Small intestine (tissue), 7 donors: ENCODE results near the gene ARHGEF16. TPM values are rescaled to one million over a fixed set of nuclear protein-coding genes. Genes with fewer than 3 reads are reported as not detected.

Experiments
- DNase-seq, 2 donors: peaks; one replicate each; pipeline versions ENCODE4 v3.0.0 to v3.0.0-alpha.2; 2013
- FAIRE-seq: peaks from 2 replicates; lab custom pipeline; 2012; peaks lifted over from hg19 to GRCh38; lab: Jason Lieb, UNC
- H3K27ac ChIP-seq, 3 donors: one replicate each; pipeline ENCODE4 v1.5.1; 2013; ENCODE audit warnings: low read length in 2 of 3, mild to moderate bottlenecking in 2 of 3, control low read depth in 1 of 3, inconsistent platforms in 1 of 3, low read depth in 1 of 3, moderate library complexity in 1 of 3
- H3K27me3 ChIP-seq, 3 donors: one replicate each; pipeline ENCODE4 v1.6.1; 2013; ENCODE audit warnings: low read length in 3 of 3, inconsistent platforms in 1 of 3; ENCODE audit not compliant: control insufficient read depth in 3 of 3, insufficient read depth in 3 of 3
- H3K36me3 ChIP-seq, 3 donors: one replicate each; pipeline ENCODE4 v1.6.1; 2013; ENCODE audit warnings: low read length in 3 of 3, inconsistent platforms in 1 of 3, low read depth in 1 of 3, mild to moderate bottlenecking in 1 of 3, moderate library complexity in 1 of 3; ENCODE audit not compliant: control insufficient read depth in 3 of 3, insufficient read depth in 2 of 3
- H3K4me1 ChIP-seq, 3 donors: one replicate each; pipeline ENCODE4 v1.6.1; 2013; ENCODE audit warnings: low read length in 2 of 3, inconsistent platforms in 1 of 3, low read depth in 1 of 3, mild to moderate bottlenecking in 1 of 3, moderate library complexity in 1 of 3; ENCODE audit not compliant: control insufficient read depth in 3 of 3, insufficient read depth in 2 of 3
- H3K4me3 ChIP-seq, 3 donors: one replicate each; pipeline ENCODE4 v1.5.1; 2013; ENCODE audit warnings: low read length in 3 of 3, control low read depth in 1 of 3, inconsistent platforms in 1 of 3, low read depth in 1 of 3, mild to moderate bottlenecking in 1 of 3, moderate library complexity in 1 of 3
- H3K9me3 ChIP-seq, 2 donors: one replicate each; pipeline ENCODE4 v1.6.1; 2013; ENCODE audit warnings: low read depth in 1 of 2, low read length in 1 of 2; ENCODE audit not compliant: control insufficient read depth in 2 of 2, insufficient read depth in 1 of 2
- WGBS, 3 donors: extraction: QIAGEN DNeasy Blood & Tissue Kit; methylation state at CpG; one replicate each; pipeline ENCODE4 v1.1.7; 2013; 5-methylcytosine and 5-hydroxymethylcytosine counted together
- polyA plus RNA-seq, 4 donors: library from polyadenylated mRNA; stranded (reverse) in 3 of 4; unstranded in 1 of 4; fragments of 200-250 nt in 3 of 4; fragments of 120-200 nt in 1 of 4; gene quantifications; one replicate each; pipeline versions ENCODE4 v1.2.1 to v1.2.3, GENCODE V29; 2013
- donor health status: healthy with polysubstance abuse.
- donor health status: control.
- donor health status: control.
- donor health status: Bipolar disorder and iron deficiency.
- donor health status: healthy.

The ARHGEF16 gene
- polyA plus RNA-seq, 4 donors: 31.0 to 121 (median 83.7) TPM

DNA sequence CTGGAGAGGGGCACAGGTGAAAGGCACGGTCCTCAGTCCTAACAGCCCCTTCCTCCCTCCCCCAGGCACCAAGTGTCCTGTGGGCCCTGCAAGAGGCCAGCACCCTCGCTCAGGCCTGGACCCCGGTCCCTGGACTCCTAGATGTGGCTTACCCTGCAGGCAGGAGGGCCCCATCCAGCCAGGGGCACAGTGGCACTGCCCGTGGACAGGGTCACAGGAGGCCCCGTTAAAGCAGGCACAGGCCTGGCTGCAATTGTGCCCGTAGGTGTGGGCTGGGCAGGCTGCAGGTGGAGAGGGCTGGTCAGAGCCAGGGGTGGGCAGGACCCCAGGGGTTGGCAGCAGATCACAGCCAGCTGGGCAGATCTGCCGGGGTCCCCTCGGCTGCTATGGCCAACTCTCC, 44.5 kb downstream of the ARHGEF16 start:
- FAIRE-seq: no peak
- H3K4me3 ChIP-seq: no peak overlapping the region
- H3K27ac ChIP-seq: no peak overlapping the region
- no peaks in the 10 kb centered on the region for H3K9me3 ChIP-seq
- DNase-seq: no peak
- no peaks in the 10 kb centered on the region for H3K27me3 ChIP-seq
- H3K36me3 ChIP-seq: no peaks in the 10 kb centered on the region
- H3K4me1 ChIP-seq: no peaks in the 10 kb centered on the region
- 64 to 83% (median 75%) methylated on average over 6 to 8 of the region's 8 CpGs for WGBS, 3 donors

- Histone ChIP-seq H3K9me3 (no peaks in the 10 kb centered on the region), H3K36me3 (no peaks in the 10 kb centered on the region), H3K4me1 (no peaks in the 10 kb centered on the region), H3K27me3 (no peaks in the 10 kb centered on the region), H3K27ac (no peak overlapping the region), H3K4me3 (no peak overlapping the region)
- FAIRE-seq: no peak
- no peak for DNase-seq
- WGBS, 3 donors: 82 to 91% (median 83%) methylated on average over 12 to 22 of the region's 22 CpGs
Measured at GRCh38 chr1:3499611-3500010, 45.1 kb downstream of the ARHGEF16 start.

DNA sequence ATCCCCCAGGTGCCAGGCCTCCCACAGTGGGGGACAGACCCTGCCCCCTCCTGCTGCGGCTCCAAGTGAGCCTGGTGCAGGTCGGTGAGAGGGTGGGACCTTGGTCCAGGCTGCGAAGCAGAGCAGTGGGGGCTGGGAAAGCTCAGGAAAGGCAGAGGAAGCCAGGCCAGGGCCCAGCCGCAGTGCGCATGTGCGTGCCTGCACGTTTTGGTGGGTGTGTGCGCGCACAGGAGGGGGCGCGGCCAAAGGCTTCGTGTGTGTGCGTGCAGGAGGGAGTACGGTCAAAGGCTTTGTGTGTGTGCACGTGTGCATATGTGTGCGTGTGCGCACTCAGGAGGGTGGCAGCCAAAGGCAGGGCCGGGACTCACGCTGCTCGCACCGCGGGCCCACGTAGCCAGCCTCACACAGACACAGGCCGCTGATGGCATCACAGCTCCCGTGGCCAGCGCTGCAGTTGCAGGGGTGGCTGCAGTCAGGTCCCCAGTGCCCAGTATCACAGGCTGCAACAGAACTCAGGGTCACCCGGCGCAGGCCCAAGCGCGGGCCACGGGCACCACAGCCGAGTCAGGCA, 45.9 kb downstream of the ARHGEF16 start:
- WGBS, 3 donors: 81 to 92% (median 89%) methylated on average over 21 to 32 of the region's 32 CpGs
- Histone ChIP-seq H3K27ac (no peak overlapping the region), H3K27me3 (no peaks in the 10 kb centered on the region), H3K36me3 (no peaks in the 10 kb centered on the region), H3K4me1 (no peaks in the 10 kb centered on the region), H3K4me3 (no peak overlapping the region), H3K9me3 (no peaks in the 10 kb centered on the region)
- FAIRE-seq (no peak), DNase-seq (no peak)

GRCh38 chr1:3501437-3501836, 47.0 kb downstream of the ARHGEF16 start:
- no peaks in the 10 kb centered on the region for H3K27me3 ChIP-seq
- no peak for DNase-seq
- WGBS, 3 donors: 59 to 82% (median 65%) methylated on average over 15 to 17 of the region's 17 CpGs
- no peaks in the 10 kb centered on the region for H3K36me3 ChIP-seq
- no peaks in the 10 kb centered on the region for H3K4me1 ChIP-seq
- no peak for FAIRE-seq
- no peaks in the 10 kb centered on the region for H3K9me3 ChIP-seq
- no peak overlapping the region for H3K27ac ChIP-seq
- no peak overlapping the region for H3K4me3 ChIP-seq

GRCh38 chr1:3501856-3502640, 47.6 kb downstream of the ARHGEF16 start:
- Histone ChIP-seq H3K9me3 (no peaks in the 10 kb centered on the region), H3K27ac (no peak overlapping the region), H3K4me3 (no peak overlapping the region), H3K27me3 (no peaks in the 10 kb centered on the region), H3K4me1 (no peaks in the 10 kb centered on the region), H3K36me3 (peaks cover 0 to 3% (median 0%) of the 10 kb centered on the region in 3 donors)
- FAIRE-seq: no peak
- 68 to 70% (median 68%) methylated on average over 20 to 26 of the region's 26 CpGs for WGBS, 3 donors
- DNase-seq: peak; percentile 32 to 67

DNA sequence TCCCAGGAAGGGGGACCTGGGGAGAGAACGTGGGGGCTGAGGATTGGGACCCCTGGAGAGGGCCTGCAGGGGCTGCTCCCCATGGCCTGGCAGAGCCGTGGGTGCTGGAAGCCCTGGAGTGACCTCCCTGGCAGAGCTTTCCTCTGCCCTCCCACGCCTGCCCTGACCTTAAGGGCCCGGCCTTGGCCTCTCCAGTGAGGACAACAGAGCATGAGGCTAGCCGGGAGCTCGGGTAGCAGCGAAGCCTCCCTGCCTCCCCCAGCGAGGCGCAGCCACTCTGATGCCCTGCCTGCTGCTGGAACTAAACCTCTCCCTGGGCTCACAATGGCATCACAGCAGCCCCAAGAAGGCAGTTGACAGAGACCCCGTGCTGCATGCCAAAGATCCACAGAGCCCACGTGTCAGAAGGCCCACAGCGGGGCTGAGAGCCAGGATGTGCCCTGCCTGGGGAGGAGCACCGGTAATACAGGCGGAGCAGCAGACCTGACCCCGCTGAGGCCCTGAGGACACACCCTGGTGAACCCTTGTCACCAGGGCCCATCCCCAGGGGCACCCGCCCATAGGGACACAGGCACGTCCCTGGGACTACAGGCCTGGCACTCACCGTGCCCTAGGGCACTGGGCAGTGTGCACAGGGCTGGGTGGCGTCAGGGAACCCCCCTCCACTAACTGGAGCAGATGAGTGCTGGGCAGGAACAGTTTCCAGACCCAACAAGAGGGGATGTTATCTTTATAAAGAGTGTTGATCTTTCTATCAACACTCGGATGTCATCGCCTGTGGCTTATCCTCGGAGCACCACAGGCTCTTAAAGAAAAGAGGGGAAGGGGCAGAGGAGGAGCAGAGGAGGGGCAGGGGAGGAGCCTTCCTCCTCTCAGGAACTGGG, 48.4 kb downstream of the ARHGEF16 start:
- Histone ChIP-seq H3K9me3 (no peaks in the 10 kb centered on the region), H3K4me1 (no peaks in the 10 kb centered on the region), H3K4me3 (no peak overlapping the region), H3K27me3 (no peaks in the 10 kb centered on the region), H3K27ac (no peak overlapping the region), H3K36me3 (peaks cover 0 to 3% (median 0%) of the 10 kb centered on the region in 3 donors)
- FAIRE-seq (no peak), DNase-seq (no peak)
- 56 to 77% (median 58%) methylated on average over 20 to 22 of the region's 22 CpGs for WGBS, 3 donors

- H3K27ac ChIP-seq: no peak overlapping the region
- 79 to 87% (median 82%) methylated on average over 7 to 8 of the region's 8 CpGs for WGBS, 3 donors
- no peak overlapping the region for H3K4me3 ChIP-seq
- no peaks in the 10 kb centered on the region for H3K9me3 ChIP-seq
- no peaks in the 10 kb centered on the region for H3K27me3 ChIP-seq
- H3K36me3 ChIP-seq: peaks cover 0 to 3% (median 0%) of the 10 kb centered on the region in 3 donors
- DNase-seq (no peak), FAIRE-seq (no peak)
- H3K4me1 ChIP-seq: no peaks in the 10 kb centered on the region
Measured at GRCh38 chr1:3503525-3503886, 49.0 kb downstream of the ARHGEF16 start.

- Histone ChIP-seq H3K27me3 (no peaks in the 10 kb centered on the region), H3K4me3 (no peak overlapping the region), H3K27ac (no peak overlapping the region), H3K9me3 (no peaks in the 10 kb centered on the region), H3K4me1 (no peaks in the 10 kb centered on the region), H3K36me3 (peaks cover 0 to 3% (median 0%) of the 10 kb centered on the region in 3 donors)
- 81 to 84% (median 83%) methylated on average over 27 to 31 of the region's 31 CpGs for WGBS, 3 donors
- FAIRE-seq (no peak), DNase-seq (no peak)
Measured at GRCh38 chr1:3504151-3504821, 49.8 kb downstream of the ARHGEF16 start.
